ENCODE measurements around the gene HOXB3. TPM values are rescaled to one million over a fixed set of nuclear protein-coding genes. Genes with fewer than 3 reads are reported as not detected.

HOXB3 gene
- total and polyA plus RNA-seq, 2 of the 13 experiments (the other 11 are each of a cell fraction or from before 2014, with no cell fraction given) = not detected

DNA sequence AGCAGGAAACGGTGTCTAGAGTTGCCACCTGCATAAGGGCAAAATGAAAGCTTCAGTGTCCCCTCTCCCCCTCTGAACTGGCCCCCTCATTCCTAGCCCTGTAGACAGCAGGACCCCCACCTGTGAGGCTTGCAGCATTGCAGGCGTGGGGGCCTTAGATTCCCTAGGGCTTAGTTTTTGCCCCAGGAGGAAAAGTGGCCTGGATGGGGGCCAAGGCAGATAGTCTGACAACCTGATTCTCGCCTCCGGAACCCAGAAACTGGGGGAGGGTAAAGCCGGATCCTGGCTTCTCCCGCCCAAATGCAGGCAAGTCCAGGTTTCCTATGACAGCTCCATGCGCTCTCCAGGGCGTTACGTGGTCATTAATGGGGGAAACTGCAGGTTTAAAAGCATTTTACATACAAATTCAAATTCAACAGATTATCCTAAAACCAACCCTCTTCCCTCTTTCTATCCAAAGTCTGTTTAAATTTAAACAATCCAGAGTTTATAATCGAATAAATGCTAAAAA is 15.4 kb upstream of the HOXB3 start (continued):
- TF ChIP-seq, protein P1, sequence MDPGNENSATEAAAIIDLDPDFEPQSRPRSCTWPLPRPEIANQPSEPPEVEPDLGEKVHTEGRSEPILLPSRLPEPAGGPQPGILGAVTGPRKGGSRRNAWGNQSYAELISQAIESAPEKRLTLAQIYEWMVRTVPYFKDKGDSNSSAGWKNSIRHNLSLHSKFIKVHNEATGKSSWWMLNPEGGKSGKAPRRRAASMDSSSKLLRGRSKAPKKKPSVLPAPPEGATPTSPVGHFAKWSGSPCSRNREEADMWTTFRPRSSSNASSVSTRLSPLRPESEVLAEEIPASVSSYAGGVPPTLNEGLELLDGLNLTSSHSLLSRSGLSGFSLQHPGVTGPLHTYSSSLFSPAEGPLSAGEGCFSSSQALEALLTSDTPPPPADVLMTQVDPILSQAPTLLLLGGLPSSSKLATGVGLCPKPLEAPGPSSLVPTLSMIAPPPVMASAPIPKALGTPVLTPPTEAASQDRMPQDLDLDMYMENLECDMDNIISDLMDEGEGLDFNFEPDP (CRISPR knock-in tag; conservative IDR thresholded peaks at IDR 0.05) = no peak
- TF ChIP-seq MXI1 (IDR thresholded peaks at IDR 0.05; ENCODE audit: borderline replicate concordance, low read depth, low read length) (no peak), CREM (IDR thresholded peaks at IDR 0.05) (no peak), CREM (CRISPR knock-in tag; IDR thresholded peaks at IDR 0.05) (no peak)

DNA sequence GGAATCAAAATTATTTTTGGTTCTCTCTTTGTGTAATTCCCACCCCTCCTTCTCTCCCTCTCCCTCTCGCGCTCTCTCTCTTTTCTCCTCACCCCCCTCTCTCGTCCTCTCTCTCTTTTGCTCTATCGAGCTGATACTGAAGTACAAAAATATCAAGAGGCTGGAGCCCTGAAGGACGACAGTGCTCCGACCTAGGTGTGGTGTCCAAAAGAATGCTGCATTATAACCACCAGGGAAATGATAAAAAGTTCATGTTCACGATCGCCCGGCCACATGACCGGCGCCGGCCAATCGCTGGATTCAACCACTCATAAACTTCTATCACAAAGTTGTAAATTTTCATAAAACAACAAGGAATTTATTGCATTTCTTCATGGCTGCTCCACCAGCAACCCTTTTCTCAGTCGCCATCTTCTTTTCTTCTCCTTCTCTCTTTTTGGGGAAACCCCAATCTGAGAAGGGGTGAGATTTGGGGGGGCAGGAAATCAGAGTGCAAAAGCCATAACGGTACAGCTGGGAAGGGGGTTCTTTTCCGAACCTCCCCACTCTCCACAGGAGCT is 14.8 kb upstream of the HOXB3 start, which contains the start of gene HOXB6:
Gene HOXB6, minus strand, starts transcription at position 217 of the 560 bp plus-strand sequence. CDS start 6,836 bp downstream, outside the sequence.
- 18% methylated on average over 16 of the region's 16 CpGs for WGBS (ENCODE audit: low lambda C conversion rate)
- Histone ChIP-seq H3K79me2 (ENCODE audit: insufficient read depth, low read length) (no peaks in the 10 kb centered on the region), H3K27me3 (ENCODE audit: control insufficient read depth in 1 of 2, insufficient read depth in 2 of 2, low read length in 2 of 2) (peaks cover 25 to 95% of the 10 kb centered on the region in 2 experiments; a peak in 4 of 5 replicates), H3K9ac (ENCODE audit: insufficient read depth, low read depth, low read length) (no peak within 1 kb of the TSS), H3K4me2 (ENCODE audit: low read depth, low read length) (no peak within 1 kb of the TSS), H4K20me1 (ENCODE audit: insufficient read depth, low read length) (peaks cover 2% of the 10 kb centered on the region; the same call in 1 of the 2 replicates), H3K36me3 (replicated peaks in 1 of 2; ENCODE audit: control insufficient read depth in 1 of 2, insufficient read depth in 2 of 2, low read length in 2 of 2) (no peaks in the 10 kb centered on the region), H3K27ac (ENCODE audit: extremely low read length, insufficient read depth, low read length) (no peak within 1 kb of the TSS), H3K9me3 (ENCODE audit: low read length) (no peaks in the 10 kb centered on the region), H3K4me3 (replicated peaks in 1 of 3; ENCODE audit: insufficient read depth in 1 of 3, low read depth in 2 of 3, low read length in 3 of 3) (no peak within 1 kb of the TSS), H2AFZ (ENCODE audit: low read length) (no peak within 1 kb of the TSS), H3K4me1 (ENCODE audit: insufficient read depth, low read length) (peaks cover 11% of the 10 kb centered on the region)
- DNase-seq (ENCODE audit: low spot score) = no peak
- in situ Hi-C loops (cut with HindIII; ENCODE audit: extremely low pct_ligation_motif_present, low pct_unique_long_range_greater_than_20kb) = no loop called here
- no peak for ATAC-seq
- no peak for FAIRE-seq
- ChIA-PET POLR2A (no interaction called here), CTCF (ENCODE audit: low intra/inter-chr PET ratio, low total read pairs) (no interaction called here)
- no TSS peak for BruUV-seq (replicated peaks)
- intact Hi-C loops (cut with micrococcal nuclease; ENCODE audit: unreplicated experiment) = no loop called here
- TF ChIP-seq ZNF781 (CRISPR knock-in tag; IDR thresholded peaks at IDR 0.05; ENCODE audit: borderline replicate concordance, not compliant biosample characterization) (no peak), HMGA1 (CRISPR knock-in tag; conservative IDR thresholded peaks at IDR 0.05) (no peak), MATR3 (CRISPR knock-in tag; IDR thresholded peaks at IDR 0.05) (no peak), ZMYM4 (CRISPR knock-in tag; IDR thresholded peaks at IDR 0.05) (no peak), ZNF567 (CRISPR knock-in tag; IDR thresholded peaks at IDR 0.05; ENCODE audit: borderline replicate concordance) (no peak), NR2C2 (CRISPR knock-in tag; IDR thresholded peaks at IDR 0.05; ENCODE audit: borderline replicate concordance) (no peak), FIP1L1 (IDR thresholded peaks at IDR 0.05; ENCODE audit: borderline replicate concordance, insufficient read depth, low read depth, low read length) (no peak), PHF20 (CRISPR knock-in tag; IDR thresholded peaks at IDR 0.05) (no peak), SAP130 (CRISPR knock-in tag; IDR thresholded peaks at IDR 0.05; ENCODE audit: low read depth) (no peak), ZNF7 (CRISPR knock-in tag; IDR thresholded peaks at IDR 0.05) (no peak), BRCA1 (CRISPR knock-in tag; IDR thresholded peaks at IDR 0.05) (no peak), RFX5 (IDR thresholded peaks at IDR 0.05; ENCODE audit: low read depth, low read length) (no peak), TAF15 (IDR thresholded peaks at IDR 0.05; ENCODE audit: low read depth, low read length, poor library complexity, severe bottlenecking) (no peak), KLF9 (CRISPR knock-in tag; IDR thresholded peaks at IDR 0.05; ENCODE audit: low read depth) (no peak)
- TF ChIP-seq, protein P2, sequence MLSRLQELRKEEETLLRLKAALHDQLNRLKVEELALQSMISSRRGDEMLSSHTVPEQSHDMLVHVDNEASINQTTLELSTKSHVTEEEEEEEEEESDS (CRISPR knock-in tag; IDR thresholded peaks at IDR 0.05; ENCODE audit: borderline replicate concordance) = no peak
- TF ChIP-seq, protein P3, sequence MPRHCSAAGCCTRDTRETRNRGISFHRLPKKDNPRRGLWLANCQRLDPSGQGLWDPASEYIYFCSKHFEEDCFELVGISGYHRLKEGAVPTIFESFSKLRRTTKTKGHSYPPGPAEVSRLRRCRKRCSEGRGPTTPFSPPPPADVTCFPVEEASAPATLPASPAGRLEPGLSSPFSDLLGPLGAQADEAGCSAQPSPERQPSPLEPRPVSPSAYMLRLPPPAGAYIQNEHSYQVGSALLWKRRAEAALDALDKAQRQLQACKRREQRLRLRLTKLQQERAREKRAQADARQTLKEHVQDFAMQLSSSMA (CRISPR knock-in tag; IDR thresholded peaks at IDR 0.05) = no peak
- TF ChIP-seq, protein P4, sequence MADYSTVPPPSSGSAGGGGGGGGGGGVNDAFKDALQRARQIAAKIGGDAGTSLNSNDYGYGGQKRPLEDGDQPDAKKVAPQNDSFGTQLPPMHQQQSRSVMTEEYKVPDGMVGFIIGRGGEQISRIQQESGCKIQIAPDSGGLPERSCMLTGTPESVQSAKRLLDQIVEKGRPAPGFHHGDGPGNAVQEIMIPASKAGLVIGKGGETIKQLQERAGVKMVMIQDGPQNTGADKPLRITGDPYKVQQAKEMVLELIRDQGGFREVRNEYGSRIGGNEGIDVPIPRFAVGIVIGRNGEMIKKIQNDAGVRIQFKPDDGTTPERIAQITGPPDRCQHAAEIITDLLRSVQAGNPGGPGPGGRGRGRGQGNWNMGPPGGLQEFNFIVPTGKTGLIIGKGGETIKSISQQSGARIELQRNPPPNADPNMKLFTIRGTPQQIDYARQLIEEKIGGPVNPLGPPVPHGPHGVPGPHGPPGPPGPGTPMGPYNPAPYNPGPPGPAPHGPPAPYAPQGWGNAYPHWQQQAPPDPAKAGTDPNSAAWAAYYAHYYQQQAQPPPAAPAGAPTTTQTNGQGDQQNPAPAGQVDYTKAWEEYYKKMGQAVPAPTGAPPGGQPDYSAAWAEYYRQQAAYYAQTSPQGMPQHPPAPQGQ (CRISPR knock-in tag; IDR thresholded peaks at IDR 0.05; ENCODE audit: borderline replicate concordance) = no peak
